HepG2 (cell line): Measurements from ENCODE around the gene ZNF544. TPM values are rescaled to one million over a fixed set of nuclear protein-coding genes. Genes with fewer than 3 reads are reported as not detected.

ENCODE experiments used
- CEBPB ChIP-seq: IDR thresholded peaks from 2 replicates; pipeline ENCODE4 v1.6.1; 2011; ENCODE audit warnings: low read depth, low read length, improper control_type of control experiment, borderline replicate concordance
- DNMT1 ChIP-seq: sonication (generic); formaldehyde crosslinking; IDR thresholded peaks from 2 replicates; pipeline ENCODE4 v1.5.1; 2020; ENCODE audit warnings: mild to moderate bottlenecking, missing genetic modification reagents
- HNRNPH1 ChIP-seq: fragments of 200-400 bp; formaldehyde crosslinking; optimal IDR thresholded peaks from 2 replicates; pipeline ENCODE3; 2017; ENCODE audit warnings: mild to moderate bottlenecking, low read depth, low read length
- ISX ChIP-seq: sonication (generic); formaldehyde crosslinking; conservative IDR thresholded peaks from 2 replicates; pipeline ENCODE4 v1.5.0; 2020; ENCODE audit warnings: missing genetic modification reagents
- RORA ChIP-seq: sonication (generic); formaldehyde crosslinking; IDR thresholded peaks from 2 replicates; pipeline ENCODE4 v1.5.0; 2020; ENCODE audit warnings: mild to moderate bottlenecking, missing genetic modification reagents, moderate library complexity
- SP1 ChIP-seq, 2 experiments: fragments of 450-650 bp in 1 of 2; sonication (generic) in 1 of 2; formaldehyde crosslinking in 1 of 2; IDR thresholded peaks; 2 replicates each; pipeline versions ENCODE4 v1.4.0 to v1.6.1; 2016 to 2020; ENCODE audit warnings: missing genetic modification reagents in 1 of 2
- SP2 ChIP-seq: sonication (generic); formaldehyde crosslinking; IDR thresholded peaks from 2 replicates; pipeline ENCODE4 v1.5.1; 2020; ENCODE audit warnings: mild to moderate bottlenecking, missing genetic modification reagents
- ZBTB42 ChIP-seq: sonication (generic); formaldehyde crosslinking; IDR thresholded peaks from 2 replicates; pipeline ENCODE4 v1.5.0; 2020; ENCODE audit warnings: mild to moderate bottlenecking, missing genetic modification reagents
- ZBTB7A ChIP-seq: sonication (generic); formaldehyde crosslinking; IDR thresholded peaks from 2 replicates; pipeline ENCODE4 v1.8.0; 2022; ENCODE audit warnings: mild to moderate bottlenecking, missing genetic modification reagents
- ZNF230 ChIP-seq: sonication (generic); formaldehyde crosslinking; IDR thresholded peaks from 2 replicates; pipeline ENCODE4 v1.4.0; 2020; ENCODE audit warnings: mild to moderate bottlenecking, missing genetic modification reagents
- ZNF333 ChIP-seq: sonication (generic); formaldehyde crosslinking; IDR thresholded peaks from 2 replicates; pipeline ENCODE4 v1.4.0; 2020; ENCODE audit warnings: mild to moderate bottlenecking, missing genetic modification reagents, borderline replicate concordance
- ZNF468 ChIP-seq: sonication (generic); formaldehyde crosslinking; IDR thresholded peaks from 2 replicates; pipeline ENCODE4 v1.8.0; 2022; ENCODE audit warnings: mild to moderate bottlenecking, moderate library complexity, missing genetic modification reagents
- ZNF790 ChIP-seq: sonication (generic); formaldehyde crosslinking; IDR thresholded peaks from 2 replicates; pipeline ENCODE4 v1.8.0; 2022; ENCODE audit warnings: missing genetic modification reagents, mild to moderate bottlenecking, borderline replicate concordance
- polyA plus RNA-seq, 8 experiments: library from polyadenylated mRNA; depleted of rRNA in 3 of 8; stranded (reverse) in 7 of 8; unstranded in 1 of 8; fragments of >200 nt; fragmentation: Illumina TruSeq in 4 of 8; extraction: Trizol in 4 of 8; gene quantifications; 2 replicates each; pipeline versions ENCODE4 v1.2.1 to v1.2.3, GENCODE V29; 2011 to 2016; ENCODE audit warnings: low read depth in 4 of 8, missing spikeins in 1 of 8, mixed read lengths in 1 of 8; ENCODE audit not compliant: insufficient read depth in 1 of 8
- total RNA-seq, 5 experiments: library from RNA; depleted of rRNA; stranded (reverse); fragments of >200 nt; fragmentation: Illumina TruSeq; extraction: Trizol; gene quantifications; 2 replicates each; pipeline ENCODE4 v1.2.3, GENCODE V29; 2016; ENCODE audit warnings: low read depth in 1 of 5
- TF ChIP-seq, protein P1 (sequence below): sonication (generic); formaldehyde crosslinking; IDR thresholded peaks from 2 replicates; pipeline ENCODE4 v1.4.0; 2020; ENCODE audit warnings: missing genetic modification reagents
- TF ChIP-seq, protein P2 (sequence below): sonication (generic); formaldehyde crosslinking; IDR thresholded peaks from 2 replicates; pipeline ENCODE4 v1.4.0; 2020; ENCODE audit warnings: mild to moderate bottlenecking, missing genetic modification reagents
- TF ChIP-seq, protein P3 (sequence below): sonication (generic); formaldehyde crosslinking; IDR thresholded peaks from 2 replicates; pipeline ENCODE4 v1.4.0; 2020; ENCODE audit warnings: missing genetic modification reagents
- TF ChIP-seq, protein P4 (sequence below): sonication (generic); formaldehyde crosslinking; IDR thresholded peaks from 2 replicates; pipeline ENCODE4 v1.8.0; 2022; ENCODE audit warnings: missing genetic modification reagents, mild to moderate bottlenecking, moderate library complexity, borderline replicate concordance
- TF ChIP-seq, protein P5 (sequence below): sonication (generic); formaldehyde crosslinking; IDR thresholded peaks from 2 replicates; pipeline ENCODE4 v1.4.0; 2020; ENCODE audit warnings: missing genetic modification reagents

Gene ZNF544
- total and polyA plus RNA-seq, 2 of the 13 experiments (the other 11 are each of a cell fraction or from before 2014, with no cell fraction given) = 13.1 to 17.0 TPM

DNA sequence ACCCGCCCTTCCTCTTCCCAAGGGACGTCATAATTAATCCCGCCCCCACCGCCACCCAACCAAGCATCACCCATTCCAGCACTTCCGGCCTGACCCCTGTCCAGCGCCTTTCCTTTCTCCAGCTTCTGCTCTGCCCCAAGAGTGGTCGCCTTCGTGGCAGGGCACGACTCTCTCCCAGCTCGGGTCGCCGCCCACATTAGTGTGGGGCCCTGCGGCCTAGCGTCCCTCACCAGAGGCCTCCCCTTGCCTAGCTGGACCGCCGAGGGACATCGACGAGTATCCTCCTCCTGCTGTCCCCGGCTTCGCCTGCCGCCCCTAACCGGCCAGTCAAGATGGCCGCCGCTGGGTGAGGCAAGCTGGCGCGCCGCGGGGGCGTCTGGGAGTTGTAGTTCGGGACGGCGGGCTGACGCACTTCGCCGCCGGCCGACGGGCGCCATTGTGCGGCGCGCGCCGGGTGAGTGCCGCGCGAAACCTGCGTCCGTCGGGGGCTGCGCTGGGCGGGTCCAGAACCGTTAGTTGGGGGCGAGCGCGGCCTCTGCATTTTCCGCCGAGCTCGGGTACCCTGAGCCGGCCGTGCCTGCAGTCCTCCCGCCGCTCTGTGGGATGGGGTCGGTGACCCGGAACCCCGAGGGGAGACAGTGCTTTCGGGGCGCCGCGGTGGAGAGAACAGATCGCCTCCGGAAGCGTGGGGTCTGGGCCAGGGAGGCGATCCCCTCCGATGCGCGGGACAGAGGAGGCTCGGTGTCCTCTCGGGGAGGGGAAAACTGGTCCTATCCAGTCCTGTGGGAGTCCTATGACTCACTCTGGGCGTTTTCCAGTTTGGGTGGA is 45.5 kb upstream of the ZNF544 start, which contains the start of gene ZNF274 (continued):
- TF ChIP-seq, protein P1, sequence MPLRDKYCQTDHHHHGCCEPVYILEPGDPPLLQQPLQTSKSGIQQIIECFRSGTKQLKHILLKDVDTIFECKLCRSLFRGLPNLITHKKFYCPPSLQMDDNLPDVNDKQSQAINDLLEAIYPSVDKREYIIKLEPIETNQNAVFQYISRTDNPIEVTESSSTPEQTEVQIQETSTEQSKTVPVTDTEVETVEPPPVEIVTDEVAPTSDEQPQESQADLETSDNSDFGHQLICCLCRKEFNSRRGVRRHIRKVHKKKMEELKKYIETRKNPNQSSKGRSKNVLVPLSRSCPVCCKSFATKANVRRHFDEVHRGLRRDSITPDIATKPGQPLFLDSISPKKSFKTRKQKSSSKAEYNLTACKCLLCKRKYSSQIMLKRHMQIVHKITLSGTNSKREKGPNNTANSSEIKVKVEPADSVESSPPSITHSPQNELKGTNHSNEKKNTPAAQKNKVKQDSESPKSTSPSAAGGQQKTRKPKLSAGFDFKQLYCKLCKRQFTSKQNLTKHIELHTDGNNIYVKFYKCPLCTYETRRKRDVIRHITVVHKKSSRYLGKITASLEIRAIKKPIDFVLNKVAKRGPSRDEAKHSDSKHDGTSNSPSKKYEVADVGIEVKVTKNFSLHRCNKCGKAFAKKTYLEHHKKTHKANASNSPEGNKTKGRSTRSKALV (CRISPR knock-in tag) = 0 out of 2 replicates have a peak, but pooled peaks have one; percentile 45
- TF ChIP-seq ISX (CRISPR knock-in tag) (no peak), RORA (CRISPR knock-in tag) (no peak), ZNF790 (CRISPR knock-in tag) (no peak), HNRNPH1 (no peak), ZNF468 (0 out of 2 replicates have a peak, but pooled peaks have one; percentile 71), DNMT1 (CRISPR knock-in tag) (no peak; the same call in 1 of the 2 replicates), SP2 (CRISPR knock-in tag) (peak; percentile 83), ZNF230 (CRISPR knock-in tag) (no peak; the same call in 1 of the 2 replicates), ZBTB7A (CRISPR knock-in tag) (no peak; the same call in 1 of the 2 replicates), SP1 (IDR thresholded peaks at IDR 0.05) (no peak), SP1 (CRISPR knock-in tag; IDR thresholded peaks at IDR 0.05) (peak; percentile 48), ZNF333 (CRISPR knock-in tag) (peak; percentile 64), CEBPB (peak; percentile 74; the same call in 1 of the 2 replicates), ZBTB42 (CRISPR knock-in tag) (peak; percentile 68; the same call in 1 of the 2 replicates)
- TF ChIP-seq, protein P2, sequence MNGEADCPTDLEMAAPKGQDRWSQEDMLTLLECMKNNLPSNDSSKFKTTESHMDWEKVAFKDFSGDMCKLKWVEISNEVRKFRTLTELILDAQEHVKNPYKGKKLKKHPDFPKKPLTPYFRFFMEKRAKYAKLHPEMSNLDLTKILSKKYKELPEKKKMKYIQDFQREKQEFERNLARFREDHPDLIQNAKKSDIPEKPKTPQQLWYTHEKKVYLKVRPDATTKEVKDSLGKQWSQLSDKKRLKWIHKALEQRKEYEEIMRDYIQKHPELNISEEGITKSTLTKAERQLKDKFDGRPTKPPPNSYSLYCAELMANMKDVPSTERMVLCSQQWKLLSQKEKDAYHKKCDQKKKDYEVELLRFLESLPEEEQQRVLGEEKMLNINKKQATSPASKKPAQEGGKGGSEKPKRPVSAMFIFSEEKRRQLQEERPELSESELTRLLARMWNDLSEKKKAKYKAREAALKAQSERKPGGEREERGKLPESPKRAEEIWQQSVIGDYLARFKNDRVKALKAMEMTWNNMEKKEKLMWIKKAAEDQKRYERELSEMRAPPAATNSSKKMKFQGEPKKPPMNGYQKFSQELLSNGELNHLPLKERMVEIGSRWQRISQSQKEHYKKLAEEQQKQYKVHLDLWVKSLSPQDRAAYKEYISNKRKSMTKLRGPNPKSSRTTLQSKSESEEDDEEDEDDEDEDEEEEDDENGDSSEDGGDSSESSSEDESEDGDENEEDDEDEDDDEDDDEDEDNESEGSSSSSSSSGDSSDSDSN (CRISPR knock-in tag) = peak; percentile 63
- TF ChIP-seq, protein P3, sequence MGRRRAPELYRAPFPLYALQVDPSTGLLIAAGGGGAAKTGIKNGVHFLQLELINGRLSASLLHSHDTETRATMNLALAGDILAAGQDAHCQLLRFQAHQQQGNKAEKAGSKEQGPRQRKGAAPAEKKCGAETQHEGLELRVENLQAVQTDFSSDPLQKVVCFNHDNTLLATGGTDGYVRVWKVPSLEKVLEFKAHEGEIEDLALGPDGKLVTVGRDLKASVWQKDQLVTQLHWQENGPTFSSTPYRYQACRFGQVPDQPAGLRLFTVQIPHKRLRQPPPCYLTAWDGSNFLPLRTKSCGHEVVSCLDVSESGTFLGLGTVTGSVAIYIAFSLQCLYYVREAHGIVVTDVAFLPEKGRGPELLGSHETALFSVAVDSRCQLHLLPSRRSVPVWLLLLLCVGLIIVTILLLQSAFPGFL (CRISPR knock-in tag) = no peak
- TF ChIP-seq, protein P4, sequence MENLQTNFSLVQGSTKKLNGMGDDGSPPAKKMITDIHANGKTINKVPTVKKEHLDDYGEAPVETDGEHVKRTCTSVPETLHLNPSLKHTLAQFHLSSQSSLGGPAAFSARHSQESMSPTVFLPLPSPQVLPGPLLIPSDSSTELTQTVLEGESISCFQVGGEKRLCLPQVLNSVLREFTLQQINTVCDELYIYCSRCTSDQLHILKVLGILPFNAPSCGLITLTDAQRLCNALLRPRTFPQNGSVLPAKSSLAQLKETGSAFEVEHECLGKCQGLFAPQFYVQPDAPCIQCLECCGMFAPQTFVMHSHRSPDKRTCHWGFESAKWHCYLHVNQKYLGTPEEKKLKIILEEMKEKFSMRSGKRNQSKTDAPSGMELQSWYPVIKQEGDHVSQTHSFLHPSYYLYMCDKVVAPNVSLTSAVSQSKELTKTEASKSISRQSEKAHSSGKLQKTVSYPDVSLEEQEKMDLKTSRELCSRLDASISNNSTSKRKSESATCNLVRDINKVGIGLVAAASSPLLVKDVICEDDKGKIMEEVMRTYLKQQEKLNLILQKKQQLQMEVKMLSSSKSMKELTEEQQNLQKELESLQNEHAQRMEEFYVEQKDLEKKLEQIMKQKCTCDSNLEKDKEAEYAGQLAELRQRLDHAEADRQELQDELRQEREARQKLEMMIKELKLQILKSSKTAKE (CRISPR knock-in tag) = peak; percentile 69; the same call in 1 of the 2 replicates
- TF ChIP-seq, protein P5, sequence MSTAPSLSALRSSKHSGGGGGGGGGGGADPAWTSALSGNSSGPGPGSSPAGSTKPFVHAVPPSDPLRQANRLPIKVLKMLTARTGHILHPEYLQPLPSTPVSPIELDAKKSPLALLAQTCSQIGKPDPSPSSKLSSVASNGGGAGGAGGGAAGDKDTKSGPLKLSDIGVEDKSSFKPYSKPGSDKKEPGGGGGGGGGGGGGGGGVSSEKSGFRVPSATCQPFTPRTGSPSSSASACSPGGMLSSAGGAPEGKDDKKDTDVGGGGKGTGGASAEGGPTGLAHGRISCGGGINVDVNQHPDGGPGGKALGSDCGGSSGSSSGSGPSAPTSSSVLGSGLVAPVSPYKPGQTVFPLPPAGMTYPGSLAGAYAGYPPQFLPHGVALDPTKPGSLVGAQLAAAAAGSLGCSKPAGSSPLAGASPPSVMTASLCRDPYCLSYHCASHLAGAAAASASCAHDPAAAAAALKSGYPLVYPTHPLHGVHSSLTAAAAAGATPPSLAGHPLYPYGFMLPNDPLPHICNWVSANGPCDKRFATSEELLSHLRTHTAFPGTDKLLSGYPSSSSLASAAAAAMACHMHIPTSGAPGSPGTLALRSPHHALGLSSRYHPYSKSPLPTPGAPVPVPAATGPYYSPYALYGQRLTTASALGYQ (CRISPR knock-in tag) = no peak
